HepG2 (cell line): ENCODE measurements around the gene CNOT1. TPM values are rescaled to one million over a fixed set of nuclear protein-coding genes. Genes with fewer than 3 reads are reported as not detected.
A peak's percentile ranks its signal among the peaks of the same experiment; 100 is the strongest.

Source experiments
- ATAC-seq: fragments of 200-7000 bp; cut with Tn5 transposase; 3 replicates; pipeline ENCODE4 v1.9.1; 2020; ENCODE audit warnings: mild to moderate bottlenecking, moderate library complexity
- BruUV-seq: library from RNA; stranded (reverse); fragments of 400-500 nt; replicated peaks from 2 replicates; lab custom pipeline; 2021; lab: Mats Ljungman, UMichigan
- CTCF ChIA-PET: fragments of 300-600 bp; formaldehyde crosslinking; extraction: SDS; loops from one replicate; lab custom pipeline; 2021; ENCODE audit warnings: low total read pairs, inconsistent platforms, low intra/inter-chr PET ratio; lab: Yijun Ruan, JAX
- POLR2A ChIA-PET: fragments of 350-600 bp; sonication (Branson Sonifier 250); formaldehyde crosslinking; loops from one replicate; lab custom pipeline; 2020; ENCODE audit warnings: antibody characterized with exemption, inconsistent platforms; lab: Yijun Ruan, JAX
- DNase-seq: peaks from one replicate; pipeline ENCODE4 v3.0.0-alpha.2; 2015; ENCODE audit warnings: low spot score
- FAIRE-seq: peaks from 3 replicates; lab custom pipeline; 2011; peaks lifted over from hg19 to GRCh38; lab: Jason Lieb, UNC
- H2AFZ ChIP-seq: one replicate; pipeline ENCODE4 v1.6.1; 2011; ENCODE audit warnings: low read length, inconsistent platforms
- H3K27ac ChIP-seq: fragments of 300-600 bp; 3 replicates; pipeline ENCODE4 v1.8.0; 2011; ENCODE audit warnings: mixed run types, mild to moderate bottlenecking, mixed read lengths, low read length, inconsistent platforms; ENCODE audit not compliant: insufficient read depth; ENCODE audit errors: extremely low read length
- H3K27me3 ChIP-seq, 2 experiments: fragments of 200-600 bp in 1 of 2; 2 replicates in 1 of 2; 3 replicates in 1 of 2; pipeline versions ENCODE4 v1.6.0 to v1.8.0; 2011; ENCODE audit warnings: low read length in 2 of 2, mild to moderate bottlenecking in 2 of 2, moderate library complexity in 2 of 2, inconsistent platforms in 1 of 2; ENCODE audit not compliant: insufficient read depth in 2 of 2, control insufficient read depth in 1 of 2
- H3K36me3 ChIP-seq, 2 experiments: fragments of 200-600 bp in 1 of 2; replicated peaks in 1 of 2; 2 replicates in 1 of 2; 3 replicates in 1 of 2; pipeline versions ENCODE4 v1.5.1 to v1.8.0; 2011; ENCODE audit warnings: low read length in 2 of 2, inconsistent platforms in 1 of 2; ENCODE audit not compliant: insufficient read depth in 2 of 2, control insufficient read depth in 1 of 2
- H3K4me1 ChIP-seq: 2 replicates; pipeline ENCODE4 v1.5.1; 2012; ENCODE audit warnings: low read length, inconsistent platforms; ENCODE audit not compliant: insufficient read depth
- H3K4me2 ChIP-seq: 2 replicates; pipeline ENCODE4 v1.6.0; 2011; ENCODE audit warnings: low read depth, low read length, inconsistent platforms
- H3K4me3 ChIP-seq, 3 experiments: fragments of 200-600 bp in 1 of 3; sonication (generic), shearing (Covaris generic) in 1 of 3; replicated peaks in 1 of 3; 2 replicates each; pipeline ENCODE4 v1.5.1; 2011 to 2016; ENCODE audit warnings: low read length in 3 of 3, inconsistent platforms in 2 of 3, low read depth in 2 of 3, mild to moderate bottlenecking in 2 of 3, control low read depth in 1 of 3, mixed read lengths in 1 of 3; ENCODE audit not compliant: insufficient read depth in 1 of 3
- H3K79me2 ChIP-seq: one replicate; pipeline ENCODE4 v1.6.1; 2011; ENCODE audit warnings: low read length, inconsistent platforms; ENCODE audit not compliant: insufficient read depth
- H3K9ac ChIP-seq: 2 replicates; pipeline ENCODE4 v1.6.0; 2011; ENCODE audit warnings: mild to moderate bottlenecking, low read depth, low read length, inconsistent platforms; ENCODE audit not compliant: insufficient read depth
- H3K9me3 ChIP-seq: 2 replicates; pipeline ENCODE4 v1.5.1; 2012; ENCODE audit warnings: mild to moderate bottlenecking, low read length
- H4K20me1 ChIP-seq: 2 replicates; pipeline ENCODE4 v1.6.0; 2011; ENCODE audit warnings: inconsistent platforms, mild to moderate bottlenecking, low read length, moderate library complexity; ENCODE audit not compliant: insufficient read depth
- ATF1 ChIP-seq: IDR thresholded peaks from 2 replicates; pipeline ENCODE4 v1.6.1; 2016; ENCODE audit warnings: mild to moderate bottlenecking, control low read depth
- ATF4 ChIP-seq, 2 experiments: fragments of 450-650 bp in 1 of 2; sonication (generic) in 1 of 2; formaldehyde crosslinking; IDR thresholded peaks; 2 replicates each; pipeline versions ENCODE4 v1.5.0 to v1.8.0; 2020 to 2022; ENCODE audit warnings: mild to moderate bottlenecking in 1 of 2, missing genetic modification reagents in 1 of 2
- BCL3 ChIP-seq: sonication (generic); formaldehyde crosslinking; IDR thresholded peaks from 2 replicates; pipeline ENCODE4 v1.5.1; 2020; ENCODE audit warnings: mild to moderate bottlenecking, missing genetic modification reagents, moderate library complexity
- CBFB ChIP-seq: sonication (generic); formaldehyde crosslinking; IDR thresholded peaks from 2 replicates; pipeline ENCODE4 v1.4.0; 2020; ENCODE audit warnings: missing genetic modification reagents
- FOXK2 ChIP-seq: fragments of 450-650 bp; IDR thresholded peaks from 2 replicates; pipeline ENCODE4 v1.6.1; 2016
- HDAC6 ChIP-seq: fragments of 200-600 bp; sonication (generic); IDR thresholded peaks from 2 replicates; pipeline ENCODE4 v1.7.0; 2017; ENCODE audit warnings: mild to moderate bottlenecking, antibody characterized with exemption, low read length, low read depth
- HNRNPL ChIP-seq: fragments of 200-400 bp; formaldehyde crosslinking; IDR thresholded peaks from 2 replicates; pipeline ENCODE4 v1.6.1; 2017; ENCODE audit warnings: mild to moderate bottlenecking, low read depth, low read length
- LCORL ChIP-seq, 2 experiments: fragments of 450-650 bp in 1 of 2; sonication (generic) in 1 of 2; formaldehyde crosslinking in 1 of 2; IDR thresholded peaks; 2 replicates each; pipeline versions ENCODE4 v1.5.0 to v1.6.1; 2017 to 2020; ENCODE audit warnings: antibody characterized with exemption in 1 of 2, missing genetic modification reagents in 1 of 2
- POLR2AphosphoS2 ChIP-seq: IDR thresholded peaks from 2 replicates; pipeline ENCODE4 v1.6.1; 2011; ENCODE audit warnings: low read depth, low read length, improper control_type of control experiment
- POLR2G ChIP-seq: fragments of 200-400 bp; formaldehyde crosslinking; IDR thresholded peaks from 2 replicates; pipeline ENCODE4 v1.6.1; 2018; ENCODE audit warnings: mild to moderate bottlenecking, low read depth, low read length, moderate library complexity
- SAP130 ChIP-seq: IDR thresholded peaks from 2 replicates; pipeline ENCODE4 v1.6.1; 2016; ENCODE audit warnings: low read depth
- SNAPC2 ChIP-seq: sonication (generic); formaldehyde crosslinking; IDR thresholded peaks from 2 replicates; pipeline ENCODE4 v1.8.1; 2022; ENCODE audit warnings: mild to moderate bottlenecking, missing genetic modification reagents
- TEAD3 ChIP-seq: optimal IDR thresholded peaks from 2 replicates; pipeline ENCODE3; 2016; ENCODE audit warnings: borderline replicate concordance
- ZNF12 ChIP-seq: sonication (generic); formaldehyde crosslinking; IDR thresholded peaks from 2 replicates; pipeline ENCODE4 v1.5.0; 2020; ENCODE audit warnings: missing genetic modification reagents
- ZNF510 ChIP-seq: sonication (generic); formaldehyde crosslinking; IDR thresholded peaks from 2 replicates; pipeline ENCODE4 v1.4.0; 2020; ENCODE audit warnings: low read depth, mild to moderate bottlenecking, missing genetic modification reagents
- ZNF773 ChIP-seq: sonication (generic); formaldehyde crosslinking; IDR thresholded peaks from 2 replicates; pipeline ENCODE4 v1.4.0; 2020; ENCODE audit warnings: missing genetic modification reagents, borderline replicate concordance
- ZSCAN29 ChIP-seq: sonication (generic); formaldehyde crosslinking; conservative IDR thresholded peaks from 2 replicates; pipeline ENCODE4 v1.4.0; 2020; ENCODE audit warnings: mild to moderate bottlenecking, missing genetic modification reagents
- WGBS: methylation state at CpG from one replicate; pipeline ENCODE4 v1.1.6; 2017; ENCODE audit warnings: low lambda C conversion rate; 5-methylcytosine and 5-hydroxymethylcytosine counted together
- in situ Hi-C: cut with HindIII; loops from 2 replicates; pipeline ENCODE4 v1.10.0; 2017; ENCODE audit warnings: low pct_unique_long_range_greater_than_20kb; ENCODE audit not compliant: extremely low pct_ligation_motif_present
- intact Hi-C: fragments of 100-400 bp; cut with micrococcal nuclease; formaldehyde crosslinking; loops from one replicate; pipeline ENCODE4 v1.10.0; 2022; ENCODE audit not compliant: unreplicated experiment
- polyA plus RNA-seq, 8 experiments: library from polyadenylated mRNA; depleted of rRNA in 3 of 8; stranded (reverse) in 7 of 8; unstranded in 1 of 8; fragments of >200 nt; fragmentation: Illumina TruSeq in 4 of 8; extraction: Trizol in 4 of 8; gene quantifications; 2 replicates each; pipeline versions ENCODE4 v1.2.1 to v1.2.3, GENCODE V29; 2011 to 2016; ENCODE audit warnings: low read depth in 4 of 8, missing spikeins in 1 of 8, mixed read lengths in 1 of 8; ENCODE audit not compliant: insufficient read depth in 1 of 8
- total RNA-seq, 5 experiments: library from RNA; depleted of rRNA; stranded (reverse); fragments of >200 nt; fragmentation: Illumina TruSeq; extraction: Trizol; gene quantifications; 2 replicates each; pipeline ENCODE4 v1.2.3, GENCODE V29; 2016; ENCODE audit warnings: low read depth in 1 of 5
- TF ChIP-seq, protein P1 (sequence below): sonication (generic); formaldehyde crosslinking; IDR thresholded peaks from 2 replicates; pipeline ENCODE4 v1.4.0; 2020; ENCODE audit warnings: missing genetic modification reagents, borderline replicate concordance

CNOT1 gene
- total and polyA plus RNA-seq, 2 of the 13 experiments (the other 11 are each of a cell fraction or from before 2014, with no cell fraction given), result 188 to 232 TPM

GRCh38 chr16:58513874-58514273 is 115.8 kb downstream of the CNOT1 start:
- Histone ChIP-seq H3K4me1 (peaks cover 32% of the 10 kb centered on the region), H2AFZ (no peak overlapping the region), H4K20me1 (peaks cover 12% of the 10 kb centered on the region), H3K9ac (0 out of 2 replicates have a peak overlapping the region, but pooled peaks have one; percentile 76), H3K36me3 (peaks cover 7 to 22% of the 10 kb centered on the region in 2 experiments; a peak in 4 of 5 replicates), H3K27me3 (no peaks in the 10 kb centered on the region), H3K79me2 (peaks cover 5% of the 10 kb centered on the region), H3K4me3 (peak overlapping the region in 2 of 3 experiments; percentile 58 to 80; a peak in 1 of 6 replicates), H3K4me2 (peak overlapping the region; percentile 86), H3K9me3 (no peaks in the 10 kb centered on the region), H3K27ac (no peak overlapping the region)
- intact Hi-C loops, result loop anchor here (10.0 kb wide), 1 partner anchor 51 kb away; no protein-coding TSS in a partner anchor
- POLR2A ChIA-PET, result interaction anchor here (1.1 to 1.9 kb wide), 3 partner anchors 12 to 147 kb away, joined by 3 to 6 read pairs (median 4); no protein-coding TSS in a partner anchor
- CTCF ChIA-PET, result interaction anchor here (1.3 to 1.8 kb wide), 3 partner anchors 124 to 242 kb away, joined by 3 to 5 read pairs (median 4); no protein-coding TSS in a partner anchor
- no TSS peak for BruUV-seq
- in situ Hi-C loops, result loop anchor here (10.0 kb wide), 1 partner anchor 121 kb away; no protein-coding TSS in a partner anchor
- FAIRE-seq (peak; percentile 8), DNase-seq (peak; percentile 38), ATAC-seq (no peak)
- 45% methylated on average over 3 of the region's 3 CpGs for WGBS
- TF ChIP-seq ATF1 (no peak), ZNF773 (no peak), ZNF510 (no peak), BCL3 (CRISPR knock-in tag) (no peak), ZSCAN29 (CRISPR knock-in tag) (no peak), POLR2G (no peak), HNRNPL (no peak), FOXK2 (0 out of 2 replicates have a peak, but pooled peaks have one; percentile 20), CBFB (CRISPR knock-in tag) (no peak), HDAC6 (no peak), TEAD3 (CRISPR knock-in tag) (no peak), SAP130 (CRISPR knock-in tag) (peak; percentile 55), ATF4 (CRISPR knock-in tag; IDR thresholded peaks at IDR 0.05) (no peak), SNAPC2 (CRISPR knock-in tag) (no peak), LCORL (IDR thresholded peaks at IDR 0.05) (0 out of 2 replicates have a peak, but pooled peaks have one; percentile 12), LCORL (CRISPR knock-in tag; IDR thresholded peaks at IDR 0.05) (no peak), POLR2AphosphoS2 (no peak), ZNF12 (CRISPR knock-in tag) (no peak)
- TF ChIP-seq, protein P1, sequence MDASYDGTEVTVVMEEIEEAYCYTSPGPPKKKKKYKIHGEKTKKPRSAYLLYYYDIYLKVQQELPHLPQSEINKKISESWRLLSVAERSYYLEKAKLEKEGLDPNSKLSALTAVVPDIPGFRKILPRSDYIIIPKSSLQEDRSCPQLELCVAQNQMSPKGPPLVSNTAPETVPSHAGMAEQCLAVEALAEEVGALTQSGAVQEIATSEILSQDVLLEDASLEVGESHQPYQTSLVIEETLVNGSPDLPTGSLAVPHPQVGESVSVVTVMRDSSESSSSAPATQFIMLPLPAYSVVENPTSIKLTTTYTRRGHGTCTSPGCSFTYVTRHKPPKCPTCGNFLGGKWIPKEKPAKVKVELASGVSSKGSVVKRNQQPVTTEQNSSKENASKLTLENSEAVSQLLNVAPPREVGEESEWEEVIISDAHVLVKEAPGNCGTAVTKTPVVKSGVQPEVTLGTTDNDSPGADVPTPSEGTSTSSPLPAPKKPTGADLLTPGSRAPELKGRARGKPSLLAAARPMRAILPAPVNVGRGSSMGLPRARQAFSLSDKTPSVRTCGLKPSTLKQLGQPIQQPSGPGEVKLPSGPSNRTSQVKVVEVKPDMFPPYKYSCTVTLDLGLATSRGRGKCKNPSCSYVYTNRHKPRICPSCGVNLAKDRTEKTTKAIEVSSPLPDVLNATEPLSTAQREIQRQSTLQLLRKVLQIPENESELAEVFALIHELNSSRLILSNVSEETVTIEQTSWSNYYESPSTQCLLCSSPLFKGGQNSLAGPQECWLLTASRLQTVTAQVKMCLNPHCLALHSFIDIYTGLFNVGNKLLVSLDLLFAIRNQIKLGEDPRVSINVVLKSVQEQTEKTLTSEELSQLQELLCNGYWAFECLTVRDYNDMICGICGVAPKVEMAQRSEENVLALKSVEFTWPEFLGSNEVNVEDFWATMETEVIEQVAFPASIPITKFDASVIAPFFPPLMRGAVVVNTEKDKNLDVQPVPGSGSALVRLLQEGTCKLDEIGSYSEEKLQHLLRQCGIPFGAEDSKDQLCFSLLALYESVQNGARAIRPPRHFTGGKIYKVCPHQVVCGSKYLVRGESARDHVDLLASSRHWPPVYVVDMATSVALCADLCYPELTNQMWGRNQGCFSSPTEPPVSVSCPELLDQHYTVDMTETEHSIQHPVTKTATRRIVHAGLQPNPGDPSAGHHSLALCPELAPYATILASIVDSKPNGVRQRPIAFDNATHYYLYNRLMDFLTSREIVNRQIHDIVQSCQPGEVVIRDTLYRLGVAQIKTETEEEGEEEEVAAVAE (CRISPR knock-in tag), result no peak
